ENCODE results near the gene CAMK2G.

The CAMK2G gene

DNA sequence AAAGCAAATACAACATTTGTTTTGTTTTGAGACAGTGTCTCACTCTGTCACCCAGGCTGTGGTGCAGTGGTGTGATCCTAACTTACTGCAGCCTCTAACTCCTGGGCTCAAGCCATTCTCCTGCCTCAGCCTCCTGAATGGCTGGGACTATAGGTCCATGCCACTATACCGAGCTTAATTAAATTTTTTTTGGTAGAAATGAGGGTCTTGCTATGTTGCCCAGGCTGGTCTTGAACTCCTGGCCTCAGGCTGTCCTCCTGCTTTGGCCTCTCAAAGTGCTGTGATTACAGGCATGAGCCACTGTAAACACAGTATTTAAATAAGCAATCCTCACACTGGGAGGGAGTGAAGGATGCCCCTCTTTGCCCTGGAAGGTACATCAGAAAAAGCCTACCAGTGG is 4.0 kb upstream of the CAMK2G start:
- TF ChIP-seq CTCF (IDR thresholded peaks at IDR 0.05), result no peak
- no peak overlapping the region for H3K27ac ChIP-seq
- no peak for DNase-seq (ENCODE audit: low spot score)
- H3K4me3 ChIP-seq, result no peak overlapping the region

GRCh38 chr10:73877533-73878160 is 3.3 kb upstream of the CAMK2G start:
- H3K4me3 ChIP-seq, result no peak overlapping the region
- peak overlapping the region in 1 of 2 donors; percentile 24 for H3K27ac ChIP-seq
- TF ChIP-seq CTCF (IDR thresholded peaks at IDR 0.05), result no peak
- no peak for DNase-seq (ENCODE audit: low spot score)

GRCh38 chr10:73876971-73877370 is 2.6 kb upstream of the CAMK2G start:
- no peak for TF ChIP-seq CTCF (IDR thresholded peaks at IDR 0.05)
- Histone ChIP-seq H3K27ac (peak overlapping the region; percentile 63 to 93), H3K4me3 (no peak overlapping the region)
- DNase-seq (ENCODE audit: low spot score), result no peak

DNA sequence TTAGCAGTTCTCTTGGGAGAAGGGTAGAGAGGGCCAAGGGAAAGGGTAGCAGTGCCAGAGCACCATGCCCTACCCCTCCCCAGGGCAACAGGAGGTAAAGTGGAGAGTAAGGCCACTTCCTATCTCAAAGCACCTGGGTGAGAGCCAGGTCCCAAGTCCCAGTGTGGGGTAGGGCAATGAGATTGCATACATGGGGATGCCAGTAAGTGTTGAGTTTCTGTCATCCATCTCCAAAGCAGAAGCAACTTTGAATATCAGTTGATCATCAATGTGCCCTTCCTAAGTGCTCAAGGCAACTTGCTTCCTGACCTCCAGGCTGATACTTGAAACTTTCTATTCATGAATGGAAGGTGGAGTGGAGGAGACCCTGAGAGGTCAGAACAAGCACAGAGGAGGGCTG is 2.2 kb upstream of the CAMK2G start:
- DNase-seq (ENCODE audit: low spot score), result no peak
- no peak for TF ChIP-seq CTCF (IDR thresholded peaks at IDR 0.05)
- Histone ChIP-seq H3K27ac (peak overlapping the region; percentile 63 to 93), H3K4me3 (no peak overlapping the region)

DNA sequence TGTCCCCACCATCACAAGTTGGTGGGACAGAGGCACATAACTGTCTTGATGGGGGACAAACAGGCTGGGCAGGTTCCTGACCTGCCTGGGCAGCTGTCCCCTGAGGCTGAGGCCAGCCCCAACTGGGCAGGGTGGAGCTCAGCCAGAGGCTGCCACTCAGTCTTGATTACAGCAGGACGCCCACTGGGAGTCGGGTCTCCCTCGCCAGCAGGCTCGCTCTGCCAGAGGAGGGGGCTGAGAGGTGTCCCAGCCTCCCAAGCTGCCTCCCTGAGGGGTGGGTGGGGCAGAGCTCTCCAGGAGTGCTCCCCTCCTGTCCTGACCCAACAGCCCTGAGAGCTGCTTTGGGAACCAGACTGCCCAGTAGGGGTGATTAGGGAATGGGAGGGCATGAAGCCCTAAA is 1.8 kb upstream of the CAMK2G start:
- peak overlapping the region; percentile 63 to 93 for H3K27ac ChIP-seq
- no peak for DNase-seq (ENCODE audit: low spot score)
- no peak for TF ChIP-seq CTCF (IDR thresholded peaks at IDR 0.05)
- H3K4me3 ChIP-seq, result no peak overlapping the region

DNA sequence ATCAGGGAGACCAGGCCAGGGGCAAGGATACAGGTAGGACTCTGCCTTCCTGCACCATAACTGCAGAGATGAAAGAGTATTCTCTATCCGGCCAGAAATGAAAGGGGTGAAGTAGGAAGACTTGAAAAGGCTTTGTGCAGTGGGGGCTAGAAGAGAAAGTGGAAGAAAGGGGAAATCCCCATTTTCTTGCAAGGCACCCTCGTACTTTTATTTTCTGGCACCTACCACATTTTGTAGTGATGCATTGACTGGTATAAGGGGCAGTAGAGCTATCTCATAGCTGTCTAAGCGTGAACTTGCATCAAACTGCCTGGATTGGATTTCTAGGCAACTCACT is 752 bp upstream of the CAMK2G start:
- Histone ChIP-seq H3K4me3 (peak overlapping the region; percentile 95), H3K27ac (peak overlapping the region; percentile 65 to 93)
- no peak for TF ChIP-seq CTCF (IDR thresholded peaks at IDR 0.05)
- no peak for DNase-seq (ENCODE audit: low spot score)

DNA sequence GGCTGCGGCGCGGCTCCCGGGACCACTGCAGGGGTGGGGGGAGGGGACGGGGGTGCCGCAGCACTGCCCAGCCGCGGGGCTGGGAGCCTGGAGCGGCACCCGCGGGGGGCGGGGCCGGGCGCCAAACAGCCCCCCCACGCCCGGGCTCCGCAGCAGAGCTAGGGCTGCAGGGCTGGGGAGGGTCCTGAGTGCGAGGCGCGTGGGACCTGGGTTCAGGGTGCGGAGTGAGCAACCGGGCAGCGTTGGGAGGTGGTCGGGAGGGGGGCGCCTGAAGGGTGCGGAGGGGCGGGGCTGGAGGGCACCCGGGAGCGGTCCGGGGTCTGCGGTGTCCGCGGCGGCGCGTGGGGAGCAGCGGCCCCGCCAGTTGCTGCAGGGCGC is 528 bp downstream of the CAMK2G start:
- no peak for DNase-seq (ENCODE audit: low spot score)
- TF ChIP-seq CTCF (IDR thresholded peaks at IDR 0.05), result no peak
- Histone ChIP-seq H3K4me3 (peak overlapping the region; percentile 95), H3K27ac (peak overlapping the region; percentile 67 to 93)

All from coronary artery (tissue), 2 donors.